SK-N-SH treated with all-trans-retinoic acid at 6 μM for 48 hours (cell line): ENCODE results near the gene NPTX1.
A peak's percentile ranks its signal among the peaks of the same experiment; 100 is the strongest.

Experiments
- ATAC-seq: fragments of 200-7000 bp; cut with Tn5 transposase; 3 replicates; pipeline ENCODE4 v1.9.1; 2020; ENCODE audit warnings: mild to moderate bottlenecking, moderate library complexity
- BACH2 ChIP-seq: fragments of 250-450 bp; sonication (Bioruptor Pico); IDR thresholded peaks from 2 replicates; pipeline ENCODE4 v1.9.0; 2021; ENCODE audit warnings: mild to moderate bottlenecking, borderline replicate concordance
- CSDC2 ChIP-seq: fragments of 250-450 bp; sonication (Bioruptor Pico); IDR thresholded peaks from 2 replicates; pipeline ENCODE4 v1.5.0; 2020; ENCODE audit warnings: mild to moderate bottlenecking, moderate library complexity
- ESRRG ChIP-seq: fragments of 250-450 bp; sonication (Bioruptor Pico); IDR thresholded peaks from 2 replicates; pipeline ENCODE4 v1.6.1; 2021; ENCODE audit warnings: mild to moderate bottlenecking
- GLIS3 ChIP-seq: fragments of 250-450 bp; sonication (Bioruptor Pico); IDR thresholded peaks from 2 replicates; pipeline ENCODE4 v1.5.0; 2020; ENCODE audit warnings: mild to moderate bottlenecking, moderate library complexity
- ISL1 ChIP-seq: fragments of 250-450 bp; sonication (Bioruptor Pico); IDR thresholded peaks from 2 replicates; pipeline ENCODE4 v2.1.2; 2022; ENCODE audit warnings: mild to moderate bottlenecking, moderate library complexity
- OSR1 ChIP-seq: fragments of 250-450 bp; sonication (Bioruptor Pico); IDR thresholded peaks from 2 replicates; pipeline ENCODE4 v1.8.0; 2022; ENCODE audit warnings: moderate library complexity, mild to moderate bottlenecking, inconsistent platforms
- PATZ1 ChIP-seq: fragments of 250-450 bp; sonication (Bioruptor Pico); IDR thresholded peaks from 2 replicates; pipeline ENCODE4 v1.8.0; 2020; ENCODE audit warnings: mild to moderate bottlenecking, moderate library complexity, borderline replicate concordance
- PPARA ChIP-seq: fragments of 250-450 bp; sonication (Bioruptor Pico); IDR thresholded peaks from 2 replicates; pipeline ENCODE4 v1.5.0; 2020; ENCODE audit warnings: mild to moderate bottlenecking, borderline replicate concordance
- RARB ChIP-seq: fragments of 250-450 bp; sonication (Bioruptor Pico); IDR thresholded peaks from 2 replicates; pipeline ENCODE4 v1.8.0; 2021; ENCODE audit warnings: mild to moderate bottlenecking, moderate library complexity
- TCF4 ChIP-seq: fragments of 250-450 bp; sonication (Bioruptor Pico); IDR thresholded peaks from 2 replicates; pipeline ENCODE4 v1.8.0; 2021; ENCODE audit warnings: mild to moderate bottlenecking, moderate library complexity, borderline replicate concordance
- TOX ChIP-seq: fragments of 250-450 bp; sonication (Bioruptor Pico); IDR thresholded peaks from 2 replicates; pipeline ENCODE4 v1.8.0; 2021; ENCODE audit warnings: mild to moderate bottlenecking, moderate library complexity, borderline replicate concordance
- ZC3H10 ChIP-seq: fragments of 250-450 bp; sonication (Bioruptor Pico); IDR thresholded peaks from 2 replicates; pipeline ENCODE4 v1.5.1; 2021; ENCODE audit warnings: mild to moderate bottlenecking, moderate library complexity
- ZFP3 ChIP-seq: fragments of 250-450 bp; sonication (Bioruptor Pico); IDR thresholded peaks from 2 replicates; pipeline ENCODE4 v1.5.0; 2020; ENCODE audit warnings: mild to moderate bottlenecking, moderate library complexity
- ZFP30 ChIP-seq: fragments of 450-650 bp; formaldehyde crosslinking; IDR thresholded peaks from 2 replicates; pipeline ENCODE4 v1.5.0; 2022; ENCODE audit warnings: mild to moderate bottlenecking, moderate library complexity
- ZNF565 ChIP-seq: fragments of 450-650 bp; formaldehyde crosslinking; conservative IDR thresholded peaks from 2 replicates; pipeline ENCODE4 v1.5.0; 2020; ENCODE audit warnings: low read depth, mild to moderate bottlenecking, moderate library complexity
- ZNF8 ChIP-seq: fragments of 450-650 bp; formaldehyde crosslinking; IDR thresholded peaks from 2 replicates; pipeline ENCODE4 v1.5.0; 2020; ENCODE audit warnings: mild to moderate bottlenecking, moderate library complexity
- TF ChIP-seq, protein P1 (sequence below): fragments of 250-450 bp; sonication (Bioruptor Pico); IDR thresholded peaks from 2 replicates; pipeline ENCODE4 v1.5.0; 2020; ENCODE audit warnings: mild to moderate bottlenecking, moderate library complexity
- TF ChIP-seq, protein P2 (sequence below): fragments of 250-450 bp; sonication (Bioruptor Pico); IDR thresholded peaks from 2 replicates; pipeline ENCODE4 v1.8.0; 2021; ENCODE audit warnings: low read depth, mild to moderate bottlenecking, moderate library complexity, borderline replicate concordance

NPTX1 gene

GRCh38 chr17:80426671-80427326, 49.6 kb downstream of the NPTX1 start:
- peak; percentile 89 for ATAC-seq
- TF ChIP-seq PPARA (CRISPR knock-in tag), result no peak
- no peak for TF ChIP-seq OSR1 (CRISPR knock-in tag)
- TF ChIP-seq PATZ1 (CRISPR knock-in tag), result no peak
- no peak for TF ChIP-seq BACH2 (CRISPR knock-in tag)
- TF ChIP-seq, protein P1, sequence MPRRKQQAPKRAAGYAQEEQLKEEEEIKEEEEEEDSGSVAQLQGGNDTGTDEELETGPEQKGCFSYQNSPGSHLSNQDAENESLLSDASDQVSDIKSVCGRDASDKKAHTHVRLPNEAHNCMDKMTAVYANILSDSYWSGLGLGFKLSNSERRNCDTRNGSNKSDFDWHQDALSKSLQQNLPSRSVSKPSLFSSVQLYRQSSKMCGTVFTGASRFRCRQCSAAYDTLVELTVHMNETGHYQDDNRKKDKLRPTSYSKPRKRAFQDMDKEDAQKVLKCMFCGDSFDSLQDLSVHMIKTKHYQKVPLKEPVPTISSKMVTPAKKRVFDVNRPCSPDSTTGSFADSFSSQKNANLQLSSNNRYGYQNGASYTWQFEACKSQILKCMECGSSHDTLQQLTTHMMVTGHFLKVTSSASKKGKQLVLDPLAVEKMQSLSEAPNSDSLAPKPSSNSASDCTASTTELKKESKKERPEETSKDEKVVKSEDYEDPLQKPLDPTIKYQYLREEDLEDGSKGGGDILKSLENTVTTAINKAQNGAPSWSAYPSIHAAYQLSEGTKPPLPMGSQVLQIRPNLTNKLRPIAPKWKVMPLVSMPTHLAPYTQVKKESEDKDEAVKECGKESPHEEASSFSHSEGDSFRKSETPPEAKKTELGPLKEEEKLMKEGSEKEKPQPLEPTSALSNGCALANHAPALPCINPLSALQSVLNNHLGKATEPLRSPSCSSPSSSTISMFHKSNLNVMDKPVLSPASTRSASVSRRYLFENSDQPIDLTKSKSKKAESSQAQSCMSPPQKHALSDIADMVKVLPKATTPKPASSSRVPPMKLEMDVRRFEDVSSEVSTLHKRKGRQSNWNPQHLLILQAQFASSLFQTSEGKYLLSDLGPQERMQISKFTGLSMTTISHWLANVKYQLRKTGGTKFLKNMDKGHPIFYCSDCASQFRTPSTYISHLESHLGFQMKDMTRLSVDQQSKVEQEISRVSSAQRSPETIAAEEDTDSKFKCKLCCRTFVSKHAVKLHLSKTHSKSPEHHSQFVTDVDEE (CRISPR knock-in tag), result no peak
- TF ChIP-seq ESRRG (CRISPR knock-in tag), result no peak
- TF ChIP-seq ZFP30 (CRISPR knock-in tag), result no peak
- no peak for TF ChIP-seq ZNF565
- no peak for TF ChIP-seq GLIS3 (CRISPR knock-in tag)
- no peak for TF ChIP-seq ZNF8
- no peak for TF ChIP-seq ZFP3
- no peak for TF ChIP-seq TCF4 (CRISPR knock-in tag)
- TF ChIP-seq RARB (CRISPR knock-in tag), result no peak
- TF ChIP-seq ISL1, result no peak
- TF ChIP-seq TOX, result no peak

DNA sequence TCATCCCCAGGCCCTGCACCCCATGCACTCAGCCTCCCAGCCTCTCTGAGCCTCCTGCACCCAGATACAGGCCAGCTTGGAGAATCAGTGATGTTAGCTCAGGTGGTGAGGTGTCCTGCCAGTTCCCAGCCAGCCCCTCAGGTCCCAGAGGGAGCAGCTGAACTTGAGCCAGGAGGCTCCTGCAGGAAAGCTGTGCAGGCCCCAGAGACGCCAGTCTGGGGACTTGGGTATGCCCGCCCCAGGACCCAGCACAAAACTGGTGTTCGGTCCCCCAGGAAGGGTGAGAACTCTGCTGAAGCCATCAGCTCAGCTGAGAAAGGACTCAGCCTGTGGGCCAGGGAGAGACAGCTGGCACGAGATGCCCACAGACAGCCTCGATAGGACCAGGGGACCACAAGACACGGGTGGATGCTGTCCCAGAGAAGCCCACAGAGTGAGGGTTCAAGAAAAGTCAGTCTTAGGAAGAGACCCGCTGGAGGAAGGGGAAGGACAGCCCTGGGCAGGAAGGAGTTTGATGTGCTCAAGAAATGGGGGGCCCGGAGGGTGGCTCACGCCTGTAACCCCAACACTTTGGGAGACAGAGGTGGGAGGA, 50.5 kb downstream of the NPTX1 start:
- TF ChIP-seq ZC3H10 (CRISPR knock-in tag), result no peak
- no peak for TF ChIP-seq OSR1 (CRISPR knock-in tag)
- no peak for TF ChIP-seq GLIS3 (CRISPR knock-in tag)
- TF ChIP-seq, protein P1 (CRISPR knock-in tag), result no peak
- TF ChIP-seq, protein P2, sequence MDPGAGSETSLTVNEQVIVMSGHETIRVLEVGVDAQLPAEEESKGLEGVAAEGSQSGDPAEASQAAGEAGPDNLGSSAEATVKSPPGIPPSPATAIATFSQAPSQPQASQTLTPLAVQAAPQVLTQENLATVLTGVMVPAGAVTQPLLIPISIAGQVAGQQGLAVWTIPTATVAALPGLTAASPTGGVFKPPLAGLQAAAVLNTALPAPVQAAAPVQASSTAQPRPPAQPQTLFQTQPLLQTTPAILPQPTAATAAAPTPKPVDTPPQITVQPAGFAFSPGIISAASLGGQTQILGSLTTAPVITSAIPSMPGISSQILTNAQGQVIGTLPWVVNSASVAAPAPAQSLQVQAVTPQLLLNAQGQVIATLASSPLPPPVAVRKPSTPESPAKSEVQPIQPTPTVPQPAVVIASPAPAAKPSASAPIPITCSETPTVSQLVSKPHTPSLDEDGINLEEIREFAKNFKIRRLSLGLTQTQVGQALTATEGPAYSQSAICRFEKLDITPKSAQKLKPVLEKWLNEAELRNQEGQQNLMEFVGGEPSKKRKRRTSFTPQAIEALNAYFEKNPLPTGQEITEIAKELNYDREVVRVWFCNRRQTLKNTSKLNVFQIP (CRISPR knock-in tag), result no peak
- no peak for TF ChIP-seq CSDC2
- TF ChIP-seq PATZ1 (CRISPR knock-in tag), result no peak
- TF ChIP-seq PPARA (CRISPR knock-in tag), result no peak
- no peak for TF ChIP-seq ESRRG (CRISPR knock-in tag)
- TF ChIP-seq, all 23 proteins: peak for 0
- no peak for ATAC-seq
